Lung (tissue), 12 donors: ENCODE results near the gene OR6A2. TPM values are rescaled to one million over a fixed set of nuclear protein-coding genes. Genes with fewer than 3 reads are reported as not detected.

Source experiments
- ATAC-seq: fragments of 200-7000 bp; cut with Tn5 transposase; one replicate; pipeline ENCODE4 v1.9.1; 2020; ENCODE audit warnings: moderate number of reproducible peaks; ENCODE audit not compliant: insufficient read depth, low FRiP score
- DNase-seq, 3 donors: peaks; one replicate each; pipeline ENCODE4 v3.0.0-alpha.2; 2013 to 2017
- H3K27ac ChIP-seq, 2 donors: one replicate each; pipeline ENCODE4 v1.5.1; 2013; ENCODE audit warnings: mild to moderate bottlenecking in 2 of 2, moderate library complexity in 2 of 2, control low read depth in 1 of 2, inconsistent platforms in 1 of 2, low read depth in 1 of 2, low read length in 1 of 2
- H3K27me3 ChIP-seq, 3 donors: one replicate each; pipeline ENCODE4 v1.5.1; 2013; ENCODE audit warnings: low read length in 2 of 3; ENCODE audit not compliant: control insufficient read depth in 3 of 3, insufficient read depth in 3 of 3
- H3K36me3 ChIP-seq, 4 donors: one replicate each; pipeline ENCODE4 v1.5.1; 2013; ENCODE audit warnings: low read length in 4 of 4, mild to moderate bottlenecking in 1 of 4, moderate library complexity in 1 of 4; ENCODE audit not compliant: control insufficient read depth in 4 of 4, insufficient read depth in 4 of 4
- H3K4me1 ChIP-seq, 5 donors: one replicate each; pipeline ENCODE4 v1.5.1; 2013; ENCODE audit warnings: low read length in 5 of 5, mild to moderate bottlenecking in 2 of 5, moderate library complexity in 1 of 5; ENCODE audit not compliant: control insufficient read depth in 5 of 5, insufficient read depth in 5 of 5
- H3K4me3 ChIP-seq: one replicate; pipeline ENCODE4 v1.5.1; 2013; ENCODE audit warnings: mild to moderate bottlenecking, control low read depth, moderate library complexity
- H3K9ac ChIP-seq, 2 donors: one replicate each; pipeline ENCODE4 v1.5.1; 2013; ENCODE audit warnings: low read length in 2 of 2, control low read depth in 1 of 2; ENCODE audit not compliant: insufficient read depth in 1 of 2
- H3K9me3 ChIP-seq, 4 donors: one replicate each; pipeline ENCODE4 v1.5.1; 2013; ENCODE audit warnings: low read length in 3 of 4, mild to moderate bottlenecking in 1 of 4, moderate library complexity in 1 of 4; ENCODE audit not compliant: control insufficient read depth in 4 of 4, insufficient read depth in 3 of 4
- CTCF ChIP-seq: IDR thresholded peaks from 2 replicates; pipeline ENCODE4 v1.5.1; 2012; ENCODE audit warnings: mild to moderate bottlenecking; ENCODE audit errors: control extremely low read depth, extremely low read depth
- WGBS, 2 donors: extraction: QIAGEN DNeasy Blood & Tissue Kit; methylation state at CpG; one replicate each; pipeline ENCODE4 v1.1.7; 2013; 5-methylcytosine and 5-hydroxymethylcytosine counted together
- polyA plus RNA-seq, 2 donors: library from polyadenylated mRNA; stranded (reverse); fragments of 200-250 nt; gene quantifications; one replicate each; pipeline ENCODE4 v1.2.1, GENCODE V29; 2013
- total RNA-seq, 2 donors: library from RNA; depleted of rRNA in 1 of 2; stranded (reverse); fragments of >200 nt in 1 of 2; gene quantifications; one replicate each; pipeline ENCODE4 v1.2.1, GENCODE V29; 2014 to 2021
- donor health status: control.
- donor health status: control.
- donor health status: Bipolar disorder and iron deficiency.
- donor health status: healthy.
- donor health status: DM: yes; HTN: yes; CAD: no.

The OR6A2 gene
- total and polyA plus RNA-seq, 4 donors = 0.21 to 0.23 TPM; not detected in 2

- no peak for DNase-seq
- no peak overlapping the region for H3K9ac ChIP-seq
- WGBS, 2 donors = 77 to 86% methylated on average over 7 of the region's 7 CpGs
- ATAC-seq = no peak
- H3K4me1 ChIP-seq = no peaks in the 10 kb centered on the region
- H3K9me3 ChIP-seq = no peaks in the 10 kb centered on the region
- no peaks in the 10 kb centered on the region for H3K27me3 ChIP-seq
- no peak overlapping the region for H3K4me3 ChIP-seq
- TF ChIP-seq CTCF = no peak
- no peaks in the 10 kb centered on the region for H3K36me3 ChIP-seq
- H3K27ac ChIP-seq = no peak overlapping the region
Measured at GRCh38 chr11:6825231-6825744, 25.8 kb upstream of the OR6A2 start.

GRCh38 chr11:6824136-6824823 is 24.8 kb upstream of the OR6A2 start:
- no peak for DNase-seq
- Histone ChIP-seq H3K27me3 (no peaks in the 10 kb centered on the region), H3K9me3 (no peaks in the 10 kb centered on the region), H3K4me3 (no peak overlapping the region), H3K9ac (no peak overlapping the region), H3K27ac (no peak overlapping the region), H3K4me1 (no peaks in the 10 kb centered on the region), H3K36me3 (no peaks in the 10 kb centered on the region)
- no peak for ATAC-seq
- 76 to 92% methylated on average over 5 of the region's 5 CpGs for WGBS, 2 donors
- no peak for TF ChIP-seq CTCF

GRCh38 chr11:6818967-6819366 is 19.5 kb upstream of the OR6A2 start:
- Histone ChIP-seq H3K9ac (no peak overlapping the region), H3K9me3 (peaks cover 0 to 5% (median 2%) of the 10 kb centered on the region in 4 donors), H3K4me3 (no peak overlapping the region), H3K27me3 (no peaks in the 10 kb centered on the region), H3K36me3 (no peaks in the 10 kb centered on the region), H3K4me1 (no peaks in the 10 kb centered on the region), H3K27ac (no peak overlapping the region)
- no peak for TF ChIP-seq CTCF
- DNase-seq (no peak), ATAC-seq (no peak)
- WGBS, 2 donors = 91 to 98% methylated on average over 5 of the region's 5 CpGs

- H3K9me3 ChIP-seq = peaks cover 0 to 5% (median 2%) of the 10 kb centered on the region in 4 donors
- no peaks in the 10 kb centered on the region for H3K4me1 ChIP-seq
- H3K4me3 ChIP-seq = no peak overlapping the region
- no peak overlapping the region for H3K27ac ChIP-seq
- DNase-seq (no peak), ATAC-seq (no peak)
- H3K36me3 ChIP-seq = no peaks in the 10 kb centered on the region
- WGBS, 2 donors = 57 to 71% methylated on average over 1 of the region's 1 CpG
- TF ChIP-seq CTCF = no peak
- no peak overlapping the region for H3K9ac ChIP-seq
- no peaks in the 10 kb centered on the region for H3K27me3 ChIP-seq
Measured at GRCh38 chr11:6817694-6818093, 18.2 kb upstream of the OR6A2 start.
